DOHH2 (cell line): ENCODE results near the gene NMRK1.

Experiments
- H3F3A ChIP-seq: fragments of 200-600 bp; sonication (generic), shearing (Covaris generic); 2 replicates; pipeline ENCODE4 v1.6.0; 2016; ENCODE audit warnings: antibody characterized with exemption, mild to moderate bottlenecking; ENCODE audit not compliant: control insufficient read depth, insufficient read depth
- H3K27ac ChIP-seq: fragments of 200-600 bp; sonication (generic); 2 replicates; pipeline ENCODE4 v1.5.1; 2014; ENCODE audit warnings: low read depth, mild to moderate bottlenecking, low read length, moderate library complexity
- H3K27me3 ChIP-seq: fragments of 200-600 bp; sonication (generic); 2 replicates; pipeline ENCODE4 v1.6.1; 2014; ENCODE audit warnings: mild to moderate bottlenecking, low read length, mixed read lengths; ENCODE audit not compliant: control insufficient read depth
- H3K36me3 ChIP-seq: fragments of 200-600 bp; sonication (generic); 2 replicates; pipeline ENCODE4 v1.6.1; 2014; ENCODE audit warnings: mild to moderate bottlenecking, low read length, moderate library complexity, mixed read lengths; ENCODE audit not compliant: control insufficient read depth
- H3K4me1 ChIP-seq: fragments of 200-600 bp; sonication (generic); 2 replicates; pipeline ENCODE4 v1.6.1; 2014; ENCODE audit warnings: mild to moderate bottlenecking, low read length, mixed read lengths; ENCODE audit not compliant: control insufficient read depth
- H3K4me2 ChIP-seq: fragments of 200-600 bp; sonication (generic); 2 replicates; pipeline ENCODE4 v1.6.0; 2014; ENCODE audit warnings: mild to moderate bottlenecking, low read length, moderate library complexity
- H3K4me3 ChIP-seq: fragments of 200-600 bp; sonication (generic); 2 replicates; pipeline ENCODE4 v1.5.1; 2014; ENCODE audit warnings: mild to moderate bottlenecking, low read length, mixed read lengths
- H3K79me2 ChIP-seq: fragments of 200-600 bp; sonication (generic); 2 replicates; pipeline ENCODE4 v1.6.1; 2014; ENCODE audit warnings: mild to moderate bottlenecking, low read length, mixed read lengths; ENCODE audit not compliant: control insufficient read depth
- H3K9me2 ChIP-seq: fragments of 200-600 bp; sonication (generic); replicated peaks from 2 replicates; pipeline ENCODE4 v1.6.1; 2014; ENCODE audit warnings: mild to moderate bottlenecking, low read length, mixed read lengths; ENCODE audit not compliant: control insufficient read depth
- H3K9me3 ChIP-seq: fragments of 200-600 bp; sonication (generic); 2 replicates; pipeline ENCODE4 v1.6.1; 2014; ENCODE audit warnings: antibody characterized with exemption, low read length, mixed read lengths; ENCODE audit not compliant: control insufficient read depth, insufficient read depth
- H4K20me1 ChIP-seq: fragments of 200-600 bp; sonication (generic); 2 replicates; pipeline ENCODE4 v1.6.0; 2014; ENCODE audit warnings: low read depth, mild to moderate bottlenecking, antibody characterized with exemption, low read length, moderate library complexity; ENCODE audit not compliant: control insufficient read depth, insufficient read depth
- CTCF ChIP-seq: fragments of 200-600 bp; sonication (generic); IDR thresholded peaks from one replicate; pipeline ENCODE4 v1.5.1; 2014; ENCODE audit warnings: antibody characterized with exemption, mild to moderate bottlenecking, low read depth, low read length; ENCODE audit not compliant: poor library complexity, severe bottlenecking
- EZH2phosphoT487 ChIP-seq: fragments of 200-600 bp; sonication (generic); IDR thresholded peaks from 2 replicates; pipeline ENCODE4 v1.6.1; 2017; ENCODE audit warnings: borderline replicate concordance, mild to moderate bottlenecking, antibody characterized with exemption, low read length, moderate library complexity, mixed read lengths

The NMRK1 gene

GRCh38 chr9:75087289-75087823 is 599 bp downstream of the NMRK1 start:
- Histone ChIP-seq H3K9me2 (no peaks in the 10 kb centered on the region), H3K4me2 (peak overlapping the region; percentile 96), H3F3A (no peaks in the 10 kb centered on the region), H4K20me1 (peaks cover 12% of the 10 kb centered on the region), H3K4me1 (peaks cover 31% of the 10 kb centered on the region), H3K36me3 (peaks cover 2% of the 10 kb centered on the region; the same call in 1 of the 2 replicates), H3K27ac (no peak overlapping the region), H3K9me3 (no peaks in the 10 kb centered on the region), H3K27me3 (no peaks in the 10 kb centered on the region), H3K4me3 (peak overlapping the region; percentile 99), H3K79me2 (peaks cover 37% of the 10 kb centered on the region)
- TF ChIP-seq EZH2phosphoT487 (no peak), CTCF (no peak)

GRCh38 chr9:75086541-75087288 is 1.2 kb downstream of the NMRK1 start:
- Histone ChIP-seq H3K27me3 (no peaks in the 10 kb centered on the region), H3K4me3 (peak overlapping the region; percentile 99), H3K79me2 (peaks cover 31% of the 10 kb centered on the region), H3K4me2 (peak overlapping the region; percentile 96), H3K9me3 (no peaks in the 10 kb centered on the region), H3K4me1 (peaks cover 31% of the 10 kb centered on the region), H3K9me2 (no peaks in the 10 kb centered on the region), H3K27ac (no peak overlapping the region), H3K36me3 (peaks cover 2% of the 10 kb centered on the region; the same call in 1 of the 2 replicates), H3F3A (no peaks in the 10 kb centered on the region), H4K20me1 (peaks cover 12% of the 10 kb centered on the region)
- no peak for TF ChIP-seq CTCF
- no peak for TF ChIP-seq EZH2phosphoT487

GRCh38 chr9:75085640-75086039 is 2.3 kb downstream of the NMRK1 start:
- H3K4me2 ChIP-seq, result no peak overlapping the region

More at GRCh38 chr9:75085640-75086039, 2.3 kb downstream of the NMRK1 start:
- H3K9me2 ChIP-seq, result no peaks in the 10 kb centered on the region
- peaks cover 20% of the 10 kb centered on the region for H3K79me2 ChIP-seq
- no peaks in the 10 kb centered on the region for H3K9me3 ChIP-seq
- peaks cover 25% of the 10 kb centered on the region for H3K4me1 ChIP-seq
- no peak overlapping the region for H3K4me3 ChIP-seq
- H3K36me3 ChIP-seq, result peaks cover 2% of the 10 kb centered on the region; the same call in 1 of the 2 replicates
- H3F3A ChIP-seq, result no peaks in the 10 kb centered on the region
- no peaks in the 10 kb centered on the region for H3K27me3 ChIP-seq
- peaks cover 7% of the 10 kb centered on the region; the same call in 1 of the 2 replicates for H4K20me1 ChIP-seq
- H3K27ac ChIP-seq, result no peak overlapping the region
- TF ChIP-seq EZH2phosphoT487, result no peak
- no peak for TF ChIP-seq CTCF
